ENCODE results near the gene NUAK1. TPM values are rescaled to one million over a fixed set of nuclear protein-coding genes. Genes with fewer than 3 reads are reported as not detected.

Gene NUAK1
- total RNA-seq, 1 experiment from 2014 or later: 7.4 TPM

- Histone ChIP-seq H3K4me1 (ENCODE audit: control insufficient read depth in 1 of 2, insufficient read depth in 2 of 2, low read length in 2 of 2) (peaks cover 24 to 30% of the 10 kb centered on the region in 2 experiments), H3K4me2 (ENCODE audit: low read length) (no peak overlapping the region), H3K9me2 (ENCODE audit: insufficient read depth) (no peaks in the 10 kb centered on the region), H2AFZ (ENCODE audit: low read depth, low read length, poor library complexity, severe bottlenecking) (no peak overlapping the region), H4K20me1 (ENCODE audit: insufficient read depth) (no peaks in the 10 kb centered on the region), H3K27me3 (ENCODE audit: insufficient read depth, low read length) (no peaks in the 10 kb centered on the region), H3K79me2 (ENCODE audit: insufficient read depth, low read length) (no peaks in the 10 kb centered on the region), H3K27ac (ENCODE audit: low read depth, low read length) (no peak overlapping the region), H3K9me3 (ENCODE audit: control insufficient read depth in 1 of 2, insufficient read depth in 1 of 2, low read depth in 1 of 2, low read length in 2 of 2) (no peaks in the 10 kb centered on the region), H3K36me3 (ENCODE audit: control insufficient read depth in 1 of 2, insufficient read depth in 2 of 2, low read length in 2 of 2) (no peaks in the 10 kb centered on the region), H3K4me3 (replicated peaks in 1 of 2; ENCODE audit: low read depth in 1 of 2, low read length in 2 of 2) (no peak overlapping the region), H3K9ac (ENCODE audit: low read length) (no peak overlapping the region)
- ATAC-seq (no peak), DNase-seq (ENCODE audit: low read depth, low spot score) (no peak)
- no TSS peak for BruUV-seq (replicated peaks)
- ChIA-PET RAD21 (ENCODE audit: low non-redundant PET in 1 of 2, low total read pairs in 2 of 2, uncharacterized antibody in 2 of 2, unreplicated experiment in 2 of 2) (no interaction called here), POLR2A (no interaction called here), CTCF (no interaction called here)
- intact Hi-C loops (cut with micrococcal nuclease): no loop called here
- TF ChIP-seq RAD21 (IDR thresholded peaks at IDR 0.05; ENCODE audit: low read depth): no peak
- TF ChIP-seq SP1 (IDR thresholded peaks at IDR 0.05; ENCODE audit: low read depth): no peak
- TF ChIP-seq TCF7L2 (IDR thresholded peaks at IDR 0.05; ENCODE audit: borderline replicate concordance, extremely low read depth, insufficient read depth, insufficient read length): no peak
- no peak for TF ChIP-seq MAX (IDR thresholded peaks at IDR 0.05)
- TF ChIP-seq POLR2AphosphoS5 (IDR thresholded peaks at IDR 0.05; ENCODE audit: low read depth, low read length): no peak
- TF ChIP-seq SIN3A (IDR thresholded peaks at IDR 0.05; ENCODE audit: low read depth): no peak
- TF ChIP-seq ATF3 (IDR thresholded peaks at IDR 0.05): no peak
Observed at GRCh38 chr12:106127338-106128126, 11.2 kb downstream of the NUAK1 start.

All from HCT116 (cell line).